Gastroesophageal sphincter (tissue), 3 donors: ENCODE data around the gene LRPAP1.

Experiments used
- CTCF ChIP-seq, 4 experiments: fragments of 200-600 bp in 2 of 4; fragments of 450-650 bp in 2 of 4; sonication (generic) in 1 of 4; IDR thresholded peaks; one replicate each; pipeline ENCODE4 v1.5.1; 2017 to 2019; ENCODE audit warnings: antibody characterized with exemption in 4 of 4, mild to moderate bottlenecking in 2 of 4, moderate library complexity in 2 of 4
- POLR2AphosphoS5 ChIP-seq: sonication (generic); formaldehyde crosslinking; IDR thresholded peaks from one replicate; pipeline ENCODE4 v1.6.1; 2017; ENCODE audit warnings: antibody characterized with exemption

- TF ChIP-seq CTCF (IDR thresholded peaks at IDR 0.05), result no peak
- no peak for TF ChIP-seq POLR2AphosphoS5
Measured at GRCh38 chr4:3531318-3531878, 824 bp downstream of the LRPAP1 start.
